Fibroblast of skin of left biceps (primary cell): ENCODE data around the gene BMF.
"Not testable (repeated sequence)": the region's sequence is repeated elsewhere in the genome, so short reads cannot be mapped to it uniquely, and the experiment has no call there.

Experiments
- DNase-seq, 2 experiments: peaks; one replicate each; pipeline ENCODE4 v3.0.0-alpha.2; 2013; ENCODE audit warnings: low read depth in 2 of 2

Gene BMF

GRCh38 chr15:40128766-40129660 is 20.3 kb upstream of the BMF start:
- no peak for DNase-seq

- no peak for DNase-seq
These were observed 17.3 kb upstream of the BMF start for GRCh38 chr15:40125950-40126349.

- not testable (repeated sequence) for DNase-seq
These were observed 16.2 kb upstream of the BMF start for GRCh38 chr15:40124807-40125285.

GRCh38 chr15:40124333-40124732 is 15.7 kb upstream of the BMF start:
- DNase-seq: not testable (repeated sequence)

- DNase-seq: not testable (repeated sequence)
These were observed 15.2 kb upstream of the BMF start for GRCh38 chr15:40123863-40124262.

GRCh38 chr15:40122989-40123388 is 14.3 kb upstream of the BMF start:
- not testable (repeated sequence) for DNase-seq

- no peak for DNase-seq
These were observed 13.4 kb upstream of the BMF start for GRCh38 chr15:40121911-40122638.

- DNase-seq: no peak
These were observed 9.8 kb upstream of the BMF start for GRCh38 chr15:40118473-40118872.

- no peak for DNase-seq
These were observed 7.0 kb upstream of the BMF start for GRCh38 chr15:40115670-40116093.

- not testable (repeated sequence) for DNase-seq
These were observed 6.4 kb upstream of the BMF start for GRCh38 chr15:40115106-40115505.

- no peak for DNase-seq
These were observed 5.5 kb upstream of the BMF start for GRCh38 chr15:40114218-40114617.

- no peak for DNase-seq
These were observed 4.1 kb upstream of the BMF start for GRCh38 chr15:40112789-40113188.

- DNase-seq: no peak
These were observed 3.2 kb upstream of the BMF start for GRCh38 chr15:40111888-40112287.

GRCh38 chr15:40110866-40111550 is 2.3 kb upstream of the BMF start:
- no peak for DNase-seq

- DNase-seq: no peak
These were observed 421 bp downstream of the BMF start for GRCh38 chr15:40108061-40108854.

- DNase-seq: no peak
These were observed 2.2 kb downstream of the BMF start for GRCh38 chr15:40106203-40107161.

GRCh38 chr15:40105517-40106202 is 3.0 kb downstream of the BMF start:
- no peak for DNase-seq

GRCh38 chr15:40104865-40105516 is 3.7 kb downstream of the BMF start:
- peak in 1 of 2 experiments; percentile 36 for DNase-seq

GRCh38 chr15:40104296-40104864 is 4.3 kb downstream of the BMF start:
- no peak for DNase-seq
